HepG2 (cell line): ENCODE data around the gene RHBG. TPM values are rescaled to one million over a fixed set of nuclear protein-coding genes. Genes with fewer than 3 reads are reported as not detected.

Experiments
- CBX5 ChIP-seq: sonication (generic); formaldehyde crosslinking; IDR thresholded peaks from 2 replicates; pipeline ENCODE4 v1.4.0; 2020; ENCODE audit warnings: missing genetic modification reagents, borderline replicate concordance
- DBP ChIP-seq: sonication (generic); formaldehyde crosslinking; IDR thresholded peaks from 2 replicates; pipeline ENCODE4 v1.4.0; 2020; ENCODE audit warnings: missing genetic modification reagents; ENCODE audit errors: not compliant biosample characterization
- E2F5 ChIP-seq: sonication (generic); formaldehyde crosslinking; conservative IDR thresholded peaks from 2 replicates; pipeline ENCODE4 v1.4.0; 2020; ENCODE audit warnings: missing genetic modification reagents
- GTF3A ChIP-seq: sonication (generic); formaldehyde crosslinking; conservative IDR thresholded peaks from 2 replicates; pipeline ENCODE4 v1.4.0; 2020; ENCODE audit warnings: mild to moderate bottlenecking, missing genetic modification reagents
- LCORL ChIP-seq, 2 experiments: fragments of 450-650 bp in 1 of 2; sonication (generic) in 1 of 2; formaldehyde crosslinking in 1 of 2; IDR thresholded peaks; 2 replicates each; pipeline versions ENCODE4 v1.5.0 to v1.6.1; 2017 to 2020; ENCODE audit warnings: antibody characterized with exemption in 1 of 2, missing genetic modification reagents in 1 of 2
- POLR2G ChIP-seq: fragments of 200-400 bp; formaldehyde crosslinking; IDR thresholded peaks from 2 replicates; pipeline ENCODE4 v1.6.1; 2018; ENCODE audit warnings: mild to moderate bottlenecking, low read depth, low read length, moderate library complexity
- RARA ChIP-seq: IDR thresholded peaks from 2 replicates; pipeline ENCODE4 v1.6.1; 2016; ENCODE audit warnings: missing genetic modification reagents, missing compliant biosample characterization
- REPIN1 ChIP-seq: sonication (generic); formaldehyde crosslinking; IDR thresholded peaks from 2 replicates; pipeline ENCODE4 v1.8.0; 2022; ENCODE audit warnings: missing genetic modification reagents, low read depth, mild to moderate bottlenecking, borderline replicate concordance
- SAFB2 ChIP-seq: sonication (generic); formaldehyde crosslinking; IDR thresholded peaks from 2 replicates; pipeline ENCODE4 v1.5.1; 2020; ENCODE audit warnings: missing genetic modification reagents, low read depth, mild to moderate bottlenecking, borderline replicate concordance
- SSRP1 ChIP-seq: IDR thresholded peaks from 2 replicates; pipeline ENCODE4 v1.6.1; 2016; ENCODE audit warnings: control low read depth
- TCF12 ChIP-seq, 2 experiments: fragments of 450-650 bp in 1 of 2; sonication (generic) in 1 of 2; formaldehyde crosslinking in 1 of 2; IDR thresholded peaks; 2 replicates each; pipeline versions ENCODE4 v1.6.1 to v1.8.0; 2017 to 2022; ENCODE audit warnings: antibody characterized with exemption in 1 of 2, mild to moderate bottlenecking in 1 of 2, missing genetic modification reagents in 1 of 2, moderate library complexity in 1 of 2
- TRAFD1 ChIP-seq: sonication (generic); formaldehyde crosslinking; IDR thresholded peaks from 2 replicates; pipeline ENCODE4 v1.5.1; 2020; ENCODE audit warnings: missing genetic modification reagents, mild to moderate bottlenecking, borderline replicate concordance
- ZNF264 ChIP-seq: sonication (generic); formaldehyde crosslinking; IDR thresholded peaks from 2 replicates; pipeline ENCODE4 v1.4.0; 2020; ENCODE audit warnings: missing genetic modification reagents
- ZNF280B ChIP-seq: sonication (generic); formaldehyde crosslinking; IDR thresholded peaks from 2 replicates; pipeline ENCODE4 v1.5.0; 2020; ENCODE audit warnings: missing genetic modification reagents, mild to moderate bottlenecking, borderline replicate concordance
- ZNF326 ChIP-seq: sonication (generic); formaldehyde crosslinking; IDR thresholded peaks from 2 replicates; pipeline ENCODE4 v1.4.0; 2020; ENCODE audit warnings: missing genetic modification reagents, borderline replicate concordance
- ZNF343 ChIP-seq: sonication (generic); formaldehyde crosslinking; IDR thresholded peaks from 2 replicates; pipeline ENCODE4 v1.4.0; 2020; ENCODE audit warnings: mild to moderate bottlenecking, missing genetic modification reagents
- ZNF446 ChIP-seq: sonication (generic); formaldehyde crosslinking; IDR thresholded peaks from 2 replicates; pipeline ENCODE4 v1.5.0; 2020; ENCODE audit warnings: mild to moderate bottlenecking, missing genetic modification reagents
- ZNF704 ChIP-seq: sonication (generic); formaldehyde crosslinking; IDR thresholded peaks from 2 replicates; pipeline ENCODE4 v1.8.1; 2023; ENCODE audit warnings: mild to moderate bottlenecking, inconsistent platforms, moderate library complexity, missing genetic modification reagents, borderline replicate concordance
- ZNF761 ChIP-seq: sonication (generic); formaldehyde crosslinking; conservative IDR thresholded peaks from 2 replicates; pipeline ENCODE4 v1.4.0; 2020; ENCODE audit warnings: mild to moderate bottlenecking, missing genetic modification reagents
- ZNF782 ChIP-seq: sonication (generic); formaldehyde crosslinking; IDR thresholded peaks from 2 replicates; pipeline ENCODE4 v1.4.0; 2020; ENCODE audit warnings: missing genetic modification reagents, mild to moderate bottlenecking, borderline replicate concordance
- ZUFSP ChIP-seq: sonication (generic); formaldehyde crosslinking; IDR thresholded peaks from 2 replicates; pipeline ENCODE4 v1.9.0; 2021; ENCODE audit warnings: missing genetic modification reagents, mild to moderate bottlenecking, borderline replicate concordance
- polyA plus RNA-seq, 8 experiments: library from polyadenylated mRNA; depleted of rRNA in 3 of 8; stranded (reverse) in 7 of 8; unstranded in 1 of 8; fragments of >200 nt; fragmentation: Illumina TruSeq in 4 of 8; extraction: Trizol in 4 of 8; gene quantifications; 2 replicates each; pipeline versions ENCODE4 v1.2.1 to v1.2.3, GENCODE V29; 2011 to 2016; ENCODE audit warnings: low read depth in 4 of 8, missing spikeins in 1 of 8, mixed read lengths in 1 of 8; ENCODE audit not compliant: insufficient read depth in 1 of 8
- total RNA-seq, 5 experiments: library from RNA; depleted of rRNA; stranded (reverse); fragments of >200 nt; fragmentation: Illumina TruSeq; extraction: Trizol; gene quantifications; 2 replicates each; pipeline ENCODE4 v1.2.3, GENCODE V29; 2016; ENCODE audit warnings: low read depth in 1 of 5

Gene RHBG
- total and polyA plus RNA-seq, 2 of the 13 experiments (the other 11 are each of a cell fraction or from before 2014, with no cell fraction given) = 61.8 to 73.5 TPM

- TF ChIP-seq ZNF446 (CRISPR knock-in tag) (0 out of 2 replicates have a peak, but pooled peaks have one; percentile 25), ZNF280B (0 out of 2 replicates have a peak, but pooled peaks have one; percentile 11), E2F5 (CRISPR knock-in tag) (no peak), ZNF343 (CRISPR knock-in tag) (0 out of 2 replicates have a peak, but pooled peaks have one; percentile 5), CBX5 (CRISPR knock-in tag) (no peak), LCORL (IDR thresholded peaks at IDR 0.05) (no peak), LCORL (CRISPR knock-in tag; IDR thresholded peaks at IDR 0.05) (0 out of 2 replicates have a peak, but pooled peaks have one; percentile 27), DBP (CRISPR knock-in tag) (no peak), RARA (CRISPR knock-in tag) (no peak), SAFB2 (CRISPR knock-in tag) (0 out of 2 replicates have a peak, but pooled peaks have one; percentile 20), GTF3A (0 out of 2 replicates have a peak, but pooled peaks have one; percentile 86), ZUFSP (no peak), TCF12 (IDR thresholded peaks at IDR 0.05) (no peak), TCF12 (CRISPR knock-in tag; IDR thresholded peaks at IDR 0.05) (no peak), ZNF761 (CRISPR knock-in tag) (0 out of 2 replicates have a peak, but pooled peaks have one; percentile 23), ZNF704 (CRISPR knock-in tag) (no peak), ZNF264 (CRISPR knock-in tag) (no peak), POLR2G (peak; percentile 78), ZNF326 (CRISPR knock-in tag) (peak; percentile 93; the same call in 1 of the 2 replicates), ZNF782 (CRISPR knock-in tag) (0 out of 2 replicates have a peak, but pooled peaks have one; percentile 35), REPIN1 (CRISPR knock-in tag) (no peak), SSRP1 (CRISPR knock-in tag) (peak; percentile 95; the same call in 1 of the 2 replicates), TRAFD1 (CRISPR knock-in tag) (no peak)
Observed at GRCh38 chr1:156387870-156388173, 18.8 kb downstream of the RHBG start (continued).
